ENCODE data around the gene SCCPDH.
"Not testable (repeated sequence)": the region's sequence is repeated elsewhere in the genome, so short reads cannot be mapped to it uniquely, and the experiment has no call there.

Gene SCCPDH

GRCh38 chr1:246705368-246705767 lies 18.8 kb upstream of the SCCPDH start:
- no peak for DNase-seq (ENCODE audit: extremely low read depth in 1 of 2, low read depth in 1 of 2)

DNA sequence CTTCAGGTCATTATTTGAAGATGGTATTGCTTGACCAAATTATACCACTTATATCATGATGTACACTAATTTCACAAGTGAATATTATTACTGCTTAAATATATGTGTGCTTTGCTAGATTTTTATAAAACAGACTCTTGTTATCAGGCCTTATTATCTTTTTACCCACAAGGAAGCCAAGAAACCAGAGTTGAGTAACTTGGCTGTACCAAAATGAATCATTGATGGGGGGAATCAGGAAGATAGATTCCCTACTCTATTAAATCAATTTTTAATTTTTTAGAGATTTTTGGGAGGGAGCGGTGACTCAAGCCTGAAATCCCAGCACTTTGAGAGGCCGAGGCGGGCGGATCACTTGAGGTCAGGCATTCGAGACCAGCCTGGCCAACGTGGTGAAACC lies 16.0 kb upstream of the SCCPDH start:
- DNase-seq (ENCODE audit: extremely low read depth in 1 of 2, low read depth in 1 of 2) = no peak

DNA sequence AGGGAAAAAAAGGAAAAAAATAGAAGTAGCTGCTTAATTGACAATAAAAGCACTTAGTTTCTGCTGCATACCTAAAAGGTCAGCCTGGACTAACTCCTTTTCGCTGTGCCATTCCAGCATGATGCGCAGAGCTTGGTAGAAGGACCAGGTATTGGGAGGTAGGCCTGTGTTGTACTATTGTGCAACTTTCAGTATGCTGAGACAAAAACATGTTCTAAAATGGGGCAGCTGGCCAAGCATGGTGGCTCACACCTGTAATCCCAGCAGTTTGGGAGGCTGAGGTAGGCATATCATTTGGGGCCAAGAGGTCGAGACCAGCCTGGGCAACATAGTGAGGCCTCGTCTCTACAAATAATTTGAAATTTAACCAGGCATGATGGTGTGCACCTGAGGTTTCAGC lies 15.0 kb upstream of the SCCPDH start:
- DNase-seq (ENCODE audit: extremely low read depth in 1 of 2, low read depth in 1 of 2) = no peak

DNA sequence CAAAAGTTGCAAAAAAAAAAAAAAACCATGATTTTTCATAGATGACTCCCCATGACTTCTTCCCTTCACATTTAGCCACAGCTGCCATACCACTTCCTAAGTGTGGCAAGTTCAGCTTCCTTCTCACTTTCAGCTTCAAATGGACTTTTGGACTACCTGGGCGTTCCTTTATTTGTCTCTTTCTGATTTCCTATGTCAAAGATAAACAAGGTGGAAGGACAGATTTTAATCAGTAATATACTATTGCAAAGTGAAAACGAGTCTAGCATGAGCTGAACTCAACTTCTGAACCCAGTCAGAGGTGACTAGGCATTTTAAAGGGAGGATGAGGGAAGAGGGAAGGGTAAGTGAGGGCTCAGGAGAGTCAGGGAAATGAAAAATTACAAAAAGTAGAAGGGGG lies 14.4 kb upstream of the SCCPDH start:
- DNase-seq (ENCODE audit: extremely low read depth in 1 of 2, low read depth in 1 of 2) = no peak

- no peak for DNase-seq (ENCODE audit: extremely low read depth in 1 of 2, low read depth in 1 of 2)
These were observed 12.6 kb upstream of the SCCPDH start for GRCh38 chr1:246711548-246712003.

DNA sequence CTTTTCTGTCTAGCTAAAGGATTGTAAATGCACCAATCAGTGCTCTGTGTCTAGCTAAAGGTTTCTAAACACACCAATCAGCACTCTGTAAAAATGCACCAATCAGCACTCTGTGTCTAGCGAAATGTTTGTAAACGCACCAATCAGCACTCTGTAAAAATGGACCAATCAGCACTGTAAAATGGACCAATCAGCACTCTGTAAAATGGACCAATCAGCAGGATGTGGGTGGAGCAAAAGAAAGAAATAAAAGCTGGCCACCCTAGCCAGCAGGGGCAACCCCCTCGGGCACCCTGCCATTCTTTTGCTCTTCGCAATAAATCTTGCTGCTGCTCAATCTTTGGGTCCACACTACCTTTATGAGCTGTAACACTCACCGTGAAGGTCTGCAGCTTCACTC lies 11.8 kb upstream of the SCCPDH start:
- DNase-seq (ENCODE audit: extremely low read depth in 1 of 2, low read depth in 1 of 2) = not testable (repeated sequence)

DNA sequence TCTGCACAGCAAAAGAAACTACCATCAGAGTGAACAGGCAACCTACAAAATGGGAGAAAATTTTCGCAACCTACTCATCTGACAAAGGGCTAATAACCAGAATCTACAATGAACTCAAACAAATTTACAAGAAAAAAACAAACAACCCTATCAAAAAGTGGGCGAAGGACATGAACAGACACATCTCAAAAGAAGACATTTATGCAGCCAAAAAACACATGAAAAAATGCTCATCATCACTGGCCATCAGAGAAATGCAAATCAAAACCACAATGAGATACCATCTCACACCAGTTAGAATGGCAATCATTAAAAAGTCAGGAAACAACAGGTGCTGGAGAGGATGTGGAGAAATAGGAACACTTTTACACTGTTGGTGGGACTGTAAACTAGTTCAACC lies 4.8 kb upstream of the SCCPDH start:
- not testable (repeated sequence) for DNase-seq (ENCODE audit: extremely low read depth in 1 of 2, low read depth in 1 of 2)

DNA sequence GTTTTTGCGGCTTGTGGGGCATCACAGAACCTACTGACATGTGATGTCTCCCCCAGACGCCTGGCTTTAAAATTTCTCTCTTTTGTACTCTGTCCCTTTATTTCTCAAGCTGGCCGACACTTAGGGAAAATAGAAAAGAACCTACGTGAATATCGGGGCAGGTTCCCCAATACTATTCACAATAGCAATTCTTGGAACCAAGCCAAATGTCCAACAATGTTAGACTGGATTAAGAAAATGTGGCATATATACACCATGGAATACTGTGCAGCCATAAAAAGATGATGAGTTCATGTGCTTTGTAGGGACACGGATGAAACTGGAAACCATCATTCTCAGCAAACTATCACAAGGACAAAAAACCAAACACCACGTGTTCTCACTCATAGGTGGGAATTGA lies 3.4 kb upstream of the SCCPDH start:
- DNase-seq (ENCODE audit: extremely low read depth in 1 of 2, low read depth in 1 of 2) = not testable (repeated sequence)

DNA sequence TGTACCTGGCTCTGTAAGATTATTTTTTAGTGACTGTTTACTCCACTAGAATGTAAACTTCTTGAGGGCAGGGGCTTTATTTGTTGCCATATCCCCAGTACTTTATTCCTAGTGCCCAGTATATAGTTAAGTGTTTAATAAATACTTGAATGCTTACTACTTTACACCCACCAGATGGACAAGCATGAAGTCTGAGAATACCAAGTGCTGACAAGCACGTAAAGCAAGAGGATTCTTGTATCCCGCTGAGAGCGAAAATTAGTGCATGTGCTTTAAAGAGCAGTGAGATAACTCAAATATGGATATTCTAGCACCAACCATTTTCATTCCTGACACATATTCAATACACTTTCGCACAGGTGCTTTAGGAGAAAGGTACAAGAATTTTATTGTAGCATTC lies 1.5 kb upstream of the SCCPDH start:
- no peak for DNase-seq (ENCODE audit: extremely low read depth in 1 of 2, low read depth in 1 of 2)

DNA sequence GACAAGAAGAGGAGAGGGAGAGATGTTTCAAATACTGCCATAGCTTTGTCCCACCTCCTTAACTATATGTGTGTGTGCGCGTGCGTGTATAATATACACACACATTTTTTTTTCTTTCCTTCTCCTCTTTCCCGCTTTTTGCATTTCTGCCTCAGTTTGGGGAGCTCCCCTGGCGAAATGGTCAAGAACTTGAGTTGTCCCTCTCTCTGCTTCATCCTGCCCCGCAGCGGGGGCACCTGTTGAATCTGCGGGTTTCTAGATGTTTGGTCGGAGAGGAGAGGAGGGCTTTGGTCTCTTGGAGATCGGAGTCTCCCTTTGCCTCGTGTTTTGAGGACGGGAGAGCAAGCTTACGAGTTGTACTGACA lies 504 bp downstream of the SCCPDH start:
- no peak for DNase-seq (ENCODE audit: extremely low read depth in 1 of 2, low read depth in 1 of 2)

DNA sequence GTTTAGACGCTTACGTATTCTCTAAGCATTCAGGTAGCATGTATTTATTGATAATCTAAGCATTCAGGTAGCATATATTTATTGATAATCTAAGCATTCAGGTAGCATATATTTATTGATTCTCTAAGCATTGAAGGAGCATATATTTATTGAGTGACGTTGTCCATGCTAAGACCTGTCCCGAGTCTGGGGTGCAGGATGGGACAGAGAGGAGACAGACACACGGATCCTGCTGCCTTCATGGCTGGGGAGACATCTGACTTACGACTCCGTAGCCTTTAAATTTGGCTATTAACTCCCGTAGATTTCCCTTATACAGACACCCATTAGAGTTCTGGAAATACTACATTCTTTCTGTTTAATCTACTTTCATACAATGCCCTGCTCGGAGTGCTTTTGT lies 982 bp downstream of the SCCPDH start:
- DNase-seq (ENCODE audit: extremely low read depth in 1 of 2, low read depth in 1 of 2) = no peak

- DNase-seq (ENCODE audit: extremely low read depth in 1 of 2, low read depth in 1 of 2) = no peak
These were observed 2.1 kb downstream of the SCCPDH start for GRCh38 chr1:246726255-246726679.

- no peak for DNase-seq (ENCODE audit: extremely low read depth in 1 of 2, low read depth in 1 of 2)
These were observed 2.7 kb downstream of the SCCPDH start for GRCh38 chr1:246726881-246727280.

DNA sequence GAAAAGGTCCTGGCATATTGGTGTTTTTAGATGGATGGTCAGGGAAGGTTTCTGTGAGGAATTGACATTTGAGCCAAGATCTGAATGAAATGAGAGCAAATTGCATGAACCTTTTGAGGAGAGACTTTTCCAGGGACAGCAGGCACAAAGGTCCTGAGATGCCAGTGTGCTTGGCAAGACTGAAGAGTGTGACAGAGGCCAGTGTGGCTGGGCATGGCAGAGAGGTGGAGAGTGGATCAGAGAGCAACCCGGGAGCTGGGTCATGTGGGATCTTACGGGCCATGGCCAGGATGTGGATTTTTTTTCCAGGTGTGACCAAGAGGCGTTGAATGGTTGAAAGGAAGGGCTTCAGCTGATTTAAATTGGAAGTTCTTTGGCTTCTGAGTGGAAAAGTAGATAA lies 3.4 kb downstream of the SCCPDH start:
- no peak for DNase-seq (ENCODE audit: extremely low read depth in 1 of 2, low read depth in 1 of 2)

DNA sequence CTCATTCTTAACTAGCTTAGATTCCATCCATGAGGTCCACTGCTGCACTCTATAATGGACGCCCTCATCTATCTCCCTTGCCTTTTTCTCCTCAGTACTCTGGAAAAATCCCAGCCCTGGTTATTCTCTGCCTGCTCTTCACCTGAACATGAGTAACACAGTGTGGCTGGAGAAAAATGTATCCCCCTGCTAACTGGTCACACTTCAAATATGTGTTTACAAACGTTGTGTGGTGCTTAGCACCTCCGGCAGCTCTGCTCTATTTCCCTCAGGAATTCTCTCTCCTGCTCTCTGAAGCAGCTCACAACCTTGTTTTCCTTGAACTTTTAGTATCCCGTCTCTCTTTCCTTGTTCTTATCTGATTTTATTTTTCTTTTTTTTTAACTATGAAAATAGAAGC lies 4.1 kb downstream of the SCCPDH start:
- DNase-seq (ENCODE audit: extremely low read depth in 1 of 2, low read depth in 1 of 2) = no peak

DNA sequence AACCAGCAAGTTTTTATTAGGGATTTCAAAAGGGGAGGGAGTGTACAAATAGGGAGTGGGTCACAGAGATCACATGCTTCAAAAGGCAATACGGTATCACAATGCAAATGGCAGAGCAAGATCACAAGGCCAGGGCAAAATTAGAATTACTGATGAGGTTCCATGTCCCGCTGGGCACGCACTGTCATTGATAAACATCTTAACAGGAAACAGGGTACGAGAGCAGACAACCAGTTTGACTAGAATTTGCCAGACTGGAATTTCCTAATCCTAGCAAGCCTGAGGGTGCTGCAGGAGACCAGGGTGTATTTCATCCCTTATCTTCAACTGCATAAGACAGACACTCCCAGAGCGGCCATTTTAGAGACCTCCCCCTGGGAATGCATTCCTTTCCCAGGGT lies 4.8 kb downstream of the SCCPDH start:
- DNase-seq (ENCODE audit: extremely low read depth in 1 of 2, low read depth in 1 of 2) = not testable (repeated sequence)

DNA sequence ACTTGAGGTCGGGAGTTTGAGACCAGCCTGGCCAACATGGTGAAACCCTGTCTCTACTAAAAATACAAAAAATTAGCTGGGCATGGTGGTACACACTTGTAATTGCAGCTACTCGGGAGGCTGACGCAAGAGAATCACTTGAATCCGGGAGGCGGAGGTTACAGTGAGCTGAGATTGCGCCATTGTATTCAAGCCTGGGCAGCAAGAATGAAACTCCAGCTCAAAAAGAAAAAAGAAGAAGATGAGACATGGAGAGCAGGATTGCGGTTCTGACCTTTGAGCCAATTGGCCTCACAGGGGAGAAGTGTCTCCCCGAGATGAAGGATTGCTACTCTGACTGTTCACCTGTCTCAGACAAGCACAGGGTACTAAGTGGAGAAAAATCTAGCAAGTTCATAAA lies 6.6 kb downstream of the SCCPDH start:
- no peak for DNase-seq (ENCODE audit: extremely low read depth in 1 of 2, low read depth in 1 of 2)

DNA sequence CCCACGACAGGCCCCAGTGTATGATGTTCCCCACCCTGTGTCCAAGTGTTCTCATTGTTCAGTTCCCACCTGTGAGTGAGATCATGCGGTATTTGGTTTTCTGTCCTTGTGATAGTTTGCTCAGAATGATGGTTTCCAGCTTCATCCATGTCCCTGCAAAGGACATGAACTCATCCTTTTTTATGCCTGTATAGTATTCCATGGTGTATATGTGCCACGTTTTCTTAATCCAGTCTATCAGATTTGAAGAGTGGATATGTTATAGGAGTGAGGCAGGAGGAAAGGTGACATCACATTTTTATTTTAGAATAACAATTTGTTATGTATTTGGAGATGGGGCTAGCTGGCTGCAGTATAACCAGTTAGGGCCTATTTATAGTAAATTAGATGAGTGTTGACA lies 7.7 kb downstream of the SCCPDH start:
- DNase-seq (ENCODE audit: extremely low read depth in 1 of 2, low read depth in 1 of 2) = not testable (repeated sequence)

- DNase-seq (ENCODE audit: extremely low read depth in 1 of 2, low read depth in 1 of 2) = no peak
These were observed 9.5 kb downstream of the SCCPDH start for GRCh38 chr1:246733704-246734103.

DNA sequence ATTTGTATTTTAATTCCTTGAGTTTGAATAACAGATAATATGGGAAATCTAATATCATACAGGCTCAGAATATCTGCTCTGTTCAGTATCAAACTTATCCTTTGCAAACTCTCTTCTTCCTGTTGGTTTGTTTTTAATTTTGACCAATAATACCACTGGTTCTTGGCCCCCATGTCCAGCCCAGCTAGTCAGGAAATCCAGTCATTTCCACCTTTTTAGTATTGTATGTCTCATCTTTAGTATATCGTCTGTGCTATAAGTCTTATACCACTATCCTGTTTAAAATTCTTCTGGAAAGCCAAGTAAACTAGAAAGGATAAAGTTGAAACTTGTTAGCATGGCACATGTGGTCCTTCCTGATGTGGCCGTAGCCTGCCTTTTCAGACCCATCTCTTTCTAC lies 10.7 kb downstream of the SCCPDH start:
- no peak for DNase-seq (ENCODE audit: extremely low read depth in 1 of 2, low read depth in 1 of 2)

DNA sequence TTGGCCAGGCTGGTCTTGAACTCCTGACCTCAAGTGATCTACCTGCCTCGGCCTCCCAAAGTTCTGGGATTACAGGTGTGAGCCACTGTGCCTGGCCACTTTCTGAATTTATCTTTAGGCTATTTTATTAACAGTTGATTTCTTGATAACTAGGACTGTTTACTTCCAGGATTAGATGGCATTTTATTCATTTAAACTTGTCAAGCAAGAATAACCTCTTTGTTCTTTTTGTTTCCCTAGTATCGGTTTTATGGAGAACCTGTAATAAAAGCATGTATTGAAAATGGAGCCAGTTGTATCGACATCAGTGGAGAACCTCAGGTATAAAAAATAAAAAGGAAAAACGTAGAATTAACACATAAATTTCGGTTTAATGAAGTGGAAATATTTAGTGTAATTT lies 11.5 kb downstream of the SCCPDH start:
- no peak for DNase-seq (ENCODE audit: extremely low read depth in 1 of 2, low read depth in 1 of 2)

DNA sequence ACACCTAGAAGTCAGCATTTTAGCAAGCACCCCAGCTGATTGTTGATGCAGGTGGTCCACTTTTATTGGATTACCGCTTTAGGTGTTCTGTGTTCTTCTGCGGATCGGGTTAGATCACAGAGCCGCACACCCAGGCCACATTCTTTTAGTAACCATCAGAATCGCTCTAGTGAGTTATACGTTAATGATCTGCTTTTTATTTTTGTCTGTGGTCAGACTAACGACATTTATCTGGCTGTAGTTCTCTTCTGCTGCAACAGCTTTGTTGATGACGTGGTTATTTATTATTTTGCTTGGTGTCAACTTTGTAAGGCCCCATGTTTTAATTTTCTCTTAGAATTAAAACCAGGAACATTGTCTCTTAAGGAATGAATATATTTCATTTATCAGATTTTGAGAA lies 18.2 kb downstream of the SCCPDH start:
- no peak for DNase-seq (ENCODE audit: extremely low read depth in 1 of 2, low read depth in 1 of 2)

GRCh38 chr1:246746155-246746554 lies 21.9 kb downstream of the SCCPDH start:
- not testable (repeated sequence) for DNase-seq (ENCODE audit: extremely low read depth in 1 of 2, low read depth in 1 of 2)

GRCh38 chr1:246748006-246748405 lies 23.8 kb downstream of the SCCPDH start:
- DNase-seq (ENCODE audit: extremely low read depth in 1 of 2, low read depth in 1 of 2) = no peak
